HG03565 (cell line): ENCODE results near the gene CAVIN2.

Experiments
- ATAC-seq: cut with Tn5 transposase; IDR thresholded peaks from one replicate; pipeline ENCODE4 v1.9.1; 2021; ENCODE audit warnings: mild to moderate bottlenecking, moderate library complexity; ENCODE audit not compliant: unreplicated experiment

The CAVIN2 gene, protein sequence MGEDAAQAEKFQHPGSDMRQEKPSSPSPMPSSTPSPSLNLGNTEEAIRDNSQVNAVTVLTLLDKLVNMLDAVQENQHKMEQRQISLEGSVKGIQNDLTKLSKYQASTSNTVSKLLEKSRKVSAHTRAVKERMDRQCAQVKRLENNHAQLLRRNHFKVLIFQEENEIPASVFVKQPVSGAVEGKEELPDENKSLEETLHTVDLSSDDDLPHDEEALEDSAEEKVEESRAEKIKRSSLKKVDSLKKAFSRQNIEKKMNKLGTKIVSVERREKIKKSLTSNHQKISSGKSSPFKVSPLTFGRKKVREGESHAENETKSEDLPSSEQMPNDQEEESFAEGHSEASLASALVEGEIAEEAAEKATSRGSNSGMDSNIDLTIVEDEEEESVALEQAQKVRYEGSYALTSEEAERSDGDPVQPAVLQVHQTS

DNA sequence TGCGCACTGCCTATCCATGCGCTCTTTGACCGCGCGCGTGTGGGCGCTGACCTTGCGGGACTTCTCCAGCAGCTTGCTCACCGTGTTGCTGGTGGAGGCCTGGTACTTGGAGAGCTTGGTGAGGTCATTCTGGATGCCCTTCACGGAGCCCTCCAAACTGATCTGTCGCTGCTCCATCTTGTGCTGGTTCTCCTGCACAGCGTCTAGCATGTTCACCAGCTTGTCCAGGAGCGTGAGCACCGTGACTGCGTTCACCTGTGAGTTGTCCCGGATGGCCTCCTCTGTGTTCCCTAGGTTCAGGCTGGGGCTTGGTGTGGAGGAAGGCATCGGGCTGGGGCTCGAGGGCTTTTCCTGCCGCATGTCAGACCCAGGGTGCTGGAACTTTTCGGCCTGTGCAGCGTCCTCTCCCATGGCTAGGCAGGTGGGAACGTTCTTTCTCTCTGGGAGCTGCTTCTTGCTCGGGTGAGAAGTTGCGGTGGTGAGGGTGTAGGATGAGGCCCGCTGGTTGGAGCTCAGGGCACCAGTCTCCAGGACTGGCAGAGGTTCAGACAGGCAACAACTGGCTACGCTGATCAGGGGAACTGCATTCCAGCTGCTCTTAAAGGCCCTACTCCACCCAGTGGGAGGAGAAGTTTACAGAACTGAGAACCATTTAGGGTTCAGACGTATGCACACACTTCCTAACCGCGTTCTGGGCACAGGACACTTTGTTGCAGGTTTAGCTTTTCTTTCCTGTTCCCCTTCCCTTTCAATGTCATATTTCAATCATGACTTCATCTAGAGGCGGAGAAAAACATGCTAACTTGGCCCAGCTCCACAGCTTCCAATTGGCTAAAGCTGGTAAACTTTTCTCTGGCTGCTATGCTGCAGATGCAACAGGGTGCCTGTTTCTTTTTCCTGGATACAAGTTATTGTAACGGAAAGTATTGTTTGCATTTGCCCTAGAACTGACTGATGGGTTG lies at the start of gene CAVIN2:
CAVIN2 (minus strand) TSS at position 574 of the 962 bp plus-strand sequence; CDS start at position 411, 163 bp downstream.
- ATAC-seq = no peak

GRCh38 chr2:191895743-191896142 lies 48.9 kb upstream of the CAVIN2 start:
- ATAC-seq = no peak

DNA sequence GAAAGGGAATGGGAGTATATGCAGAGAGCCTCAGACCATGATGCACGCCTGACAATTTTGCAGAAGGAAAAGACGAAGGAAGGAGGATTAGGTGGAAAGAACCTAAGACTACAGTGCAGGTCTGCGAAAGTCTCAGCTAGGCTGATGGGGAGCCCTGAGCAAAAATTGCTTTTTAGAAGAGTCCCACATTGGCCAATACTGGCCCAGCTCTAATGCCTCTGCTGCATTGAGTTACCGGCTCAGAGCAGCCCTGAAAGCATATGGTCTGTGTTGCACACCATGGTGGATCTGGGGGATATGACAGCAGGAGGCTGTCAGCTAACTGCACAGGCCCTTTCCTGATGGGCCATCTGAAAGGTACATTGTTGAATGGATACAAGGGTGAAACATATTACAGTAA lies 48.3 kb upstream of the CAVIN2 start:
- no peak for ATAC-seq

DNA sequence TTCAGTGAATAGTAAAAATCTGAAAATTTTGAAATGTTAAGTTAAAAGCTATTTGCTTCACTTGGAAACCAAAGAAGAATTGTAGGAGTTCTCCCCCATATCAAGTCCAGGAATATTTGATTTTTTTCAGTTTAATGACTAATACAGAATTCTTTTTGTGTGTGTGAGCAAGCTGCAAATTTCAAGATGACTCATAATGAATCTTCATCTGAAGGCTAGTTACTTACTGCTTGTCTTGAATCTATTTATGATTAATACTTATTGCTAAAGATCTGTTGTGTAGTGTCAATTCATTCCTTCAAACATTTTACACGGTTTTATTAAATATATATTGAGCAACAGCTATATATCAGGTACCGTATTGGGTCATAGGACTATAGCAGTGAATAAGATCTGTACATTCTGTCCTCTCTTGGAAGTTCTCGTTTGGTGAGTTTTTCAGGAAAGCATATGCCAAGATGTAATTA lies 47.8 kb upstream of the CAVIN2 start:
- ATAC-seq = no peak

DNA sequence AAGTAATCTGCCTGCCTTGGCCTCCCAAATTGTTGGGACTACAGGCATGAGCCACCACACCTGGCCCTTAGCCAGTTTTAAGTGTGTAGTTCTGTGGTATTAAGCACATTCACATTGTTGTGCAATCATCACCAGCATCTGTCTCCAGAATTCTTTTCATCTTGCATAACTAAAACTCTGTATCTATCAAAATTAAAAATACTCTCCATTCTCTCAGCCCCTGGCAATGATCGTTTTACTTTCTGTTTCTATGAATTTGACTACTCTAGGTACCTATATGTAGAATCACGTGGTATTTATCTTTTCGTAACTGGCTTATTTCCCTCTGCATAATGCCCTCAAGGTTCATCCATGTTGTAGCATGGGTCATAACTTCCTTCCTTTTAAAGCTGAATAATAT lies 45.5 kb upstream of the CAVIN2 start:
- ATAC-seq = no peak

GRCh38 chr2:191891656-191892055 lies 44.8 kb upstream of the CAVIN2 start:
- ATAC-seq = no peak

- no peak for ATAC-seq
Observed at GRCh38 chr2:191889931-191890330, 43.0 kb upstream of the CAVIN2 start.

- no peak for ATAC-seq
Observed at GRCh38 chr2:191888400-191889166, 41.7 kb upstream of the CAVIN2 start.

DNA sequence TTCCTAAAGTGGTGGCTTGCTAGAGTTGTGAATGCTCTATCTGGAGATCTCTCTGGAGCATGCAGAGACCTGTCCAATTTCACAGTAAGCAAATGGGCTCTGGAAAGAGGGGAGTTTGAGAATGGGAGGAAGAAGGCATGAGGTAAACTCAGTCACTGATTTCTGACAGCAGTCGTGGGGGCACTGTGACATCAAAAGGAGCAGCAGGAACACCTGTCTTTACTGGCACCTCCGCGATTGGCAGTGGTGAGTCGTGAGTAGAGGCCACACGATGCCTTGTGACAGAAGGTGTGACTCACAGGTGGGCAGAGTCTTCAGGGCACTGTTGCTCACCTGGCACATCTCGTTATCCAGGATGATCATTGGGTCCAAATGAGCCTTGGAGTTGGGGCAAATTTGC lies 38.8 kb upstream of the CAVIN2 start:
- no peak for ATAC-seq

- no peak for ATAC-seq
Observed at GRCh38 chr2:191885098-191885497, 38.2 kb upstream of the CAVIN2 start.

GRCh38 chr2:191881982-191882816 lies 35.3 kb upstream of the CAVIN2 start:
- ATAC-seq = no peak

DNA sequence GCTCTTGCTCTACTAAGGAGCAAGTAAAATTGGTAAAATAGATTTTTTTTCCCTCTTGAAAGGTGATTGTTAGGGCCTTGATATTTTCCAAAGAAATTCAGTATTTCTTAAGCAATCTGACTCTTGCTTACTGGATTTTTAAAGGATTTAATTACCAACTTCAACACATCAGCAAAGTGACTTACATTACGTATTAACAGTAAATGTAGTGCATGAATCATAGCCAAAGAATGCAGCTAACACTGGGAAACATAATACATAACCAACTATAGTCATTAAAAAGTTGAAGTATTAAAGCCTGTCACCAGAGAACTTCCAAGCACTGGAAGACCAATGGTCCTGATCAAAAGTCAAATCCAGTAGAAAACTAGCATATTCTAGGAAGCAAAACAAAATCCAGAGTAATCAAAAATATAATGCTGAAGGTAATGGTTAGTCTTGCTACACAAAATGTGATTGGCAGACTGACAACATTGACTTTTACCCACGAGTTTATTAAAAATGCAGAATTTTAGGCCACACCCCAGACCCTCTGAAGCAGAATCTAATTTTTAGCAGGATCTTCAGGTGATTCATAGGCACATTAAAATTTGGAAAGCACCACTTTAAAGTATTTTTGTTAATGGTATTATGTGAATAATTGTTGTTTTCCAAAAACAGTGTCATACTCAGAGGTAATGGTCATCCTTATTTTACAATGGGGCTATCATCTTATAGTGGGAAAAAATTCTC lies 31.8 kb upstream of the CAVIN2 start:
- ATAC-seq = no peak

- ATAC-seq = no peak
Observed at GRCh38 chr2:191877875-191878274, 31.0 kb upstream of the CAVIN2 start.

GRCh38 chr2:191875859-191876258 lies 29.0 kb upstream of the CAVIN2 start:
- no peak for ATAC-seq

DNA sequence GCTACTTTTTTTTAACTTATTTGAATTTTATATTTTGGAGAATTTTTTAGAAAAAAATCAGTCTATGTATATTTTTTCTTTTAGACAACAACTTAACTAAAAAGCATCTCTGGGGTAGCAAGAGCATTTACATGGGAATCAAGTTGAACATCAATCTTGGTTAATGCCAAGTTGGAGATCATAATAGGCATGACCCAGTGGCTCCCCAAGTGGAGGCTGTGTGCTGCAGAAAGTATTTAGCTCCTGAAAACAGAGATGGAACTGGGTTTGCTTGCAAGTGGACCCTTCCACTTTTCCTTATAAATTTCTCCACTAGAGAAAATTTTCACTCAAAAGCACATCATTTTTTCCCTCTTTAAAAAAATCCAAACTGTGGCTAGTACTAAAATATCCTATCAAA lies 23.9 kb upstream of the CAVIN2 start:
- no peak for ATAC-seq

- no peak for ATAC-seq
Observed at GRCh38 chr2:191869781-191870180, 22.9 kb upstream of the CAVIN2 start.

DNA sequence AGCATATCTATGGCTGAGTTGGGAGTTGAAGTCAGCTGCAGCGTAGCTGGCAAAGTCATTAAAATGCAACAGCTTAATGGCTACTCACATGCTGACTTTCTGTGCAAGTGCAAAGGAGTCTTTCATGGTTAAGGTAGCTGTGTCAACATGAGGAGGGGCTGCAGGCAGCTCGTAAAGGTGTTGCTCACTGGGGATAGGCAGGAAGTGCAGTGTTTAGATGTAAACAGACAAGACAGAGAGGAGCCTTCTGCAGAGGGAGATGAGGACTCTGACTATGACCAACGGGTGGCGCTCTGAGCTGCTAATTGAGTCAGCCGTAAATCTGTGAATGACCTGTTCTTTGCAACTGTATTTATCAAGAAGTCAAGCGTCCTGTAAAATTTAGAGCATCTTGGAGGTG lies 22.3 kb upstream of the CAVIN2 start:
- ATAC-seq = no peak

DNA sequence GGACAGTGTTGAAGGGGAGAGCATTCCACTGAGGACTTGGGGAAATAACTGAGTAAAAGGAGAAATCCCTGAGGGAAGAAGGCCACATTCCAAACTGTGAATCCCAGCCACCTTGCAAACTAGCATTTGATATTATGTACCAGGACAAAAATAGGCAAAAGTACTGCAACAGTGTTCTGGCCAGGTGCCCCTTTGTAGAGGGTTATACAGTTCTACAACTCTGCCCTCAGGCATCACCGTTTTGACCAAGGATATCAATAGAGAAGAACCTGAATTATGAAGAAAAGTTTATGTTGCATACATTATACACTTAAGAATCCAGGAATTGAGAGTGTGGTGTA lies 20.6 kb upstream of the CAVIN2 start:
- no peak for ATAC-seq

DNA sequence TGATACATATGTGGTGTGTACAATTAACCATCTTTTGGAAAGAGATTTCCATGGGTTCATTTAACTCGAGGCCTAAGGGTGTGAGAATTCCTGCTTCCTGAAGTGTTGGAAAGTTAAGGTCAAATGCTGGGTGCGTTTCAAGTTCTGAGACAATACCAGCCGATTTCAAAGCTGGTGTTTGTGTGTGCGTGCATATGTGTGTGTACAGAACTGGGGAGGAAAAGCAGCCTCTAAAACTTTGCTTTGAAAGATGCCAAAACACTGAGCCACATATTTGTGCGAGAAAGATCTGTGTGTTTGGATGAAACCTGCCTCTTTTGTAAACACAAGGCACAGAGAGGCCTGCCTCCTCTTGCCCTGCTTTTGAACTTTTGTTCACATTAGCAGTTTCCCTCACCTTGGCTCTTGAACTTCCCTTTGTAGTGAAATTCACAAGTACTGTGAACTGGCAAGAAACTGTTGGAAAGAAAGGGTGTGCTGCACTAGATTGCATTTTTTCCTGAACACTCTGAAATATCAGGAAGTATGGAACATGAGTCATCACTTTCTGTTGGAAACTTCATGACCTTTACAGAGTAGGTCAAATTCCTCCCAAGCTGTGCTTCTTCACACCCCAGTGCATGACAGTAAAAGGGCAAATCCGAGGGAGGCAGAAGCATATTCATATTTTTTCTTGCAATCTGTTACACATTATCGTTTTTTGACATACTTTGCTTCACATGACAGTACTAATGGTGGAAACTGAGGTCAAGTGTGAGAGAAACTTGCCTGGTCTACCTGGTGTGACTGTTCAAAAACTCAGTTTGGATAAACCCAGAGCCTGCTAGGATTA lies 20.0 kb upstream of the CAVIN2 start:
- ATAC-seq = no peak
